Measurements from ENCODE around the gene SPRED3. TPM values are rescaled to one million over a fixed set of nuclear protein-coding genes. Genes with fewer than 3 reads are reported as not detected.

SPRED3 gene
- total and polyA plus RNA-seq, 9 of the 15 experiments (the other 6 are each of a cell fraction or from before 2014, with no cell fraction given), result 0.05 to 1.3 (median 0.36) TPM

DNA sequence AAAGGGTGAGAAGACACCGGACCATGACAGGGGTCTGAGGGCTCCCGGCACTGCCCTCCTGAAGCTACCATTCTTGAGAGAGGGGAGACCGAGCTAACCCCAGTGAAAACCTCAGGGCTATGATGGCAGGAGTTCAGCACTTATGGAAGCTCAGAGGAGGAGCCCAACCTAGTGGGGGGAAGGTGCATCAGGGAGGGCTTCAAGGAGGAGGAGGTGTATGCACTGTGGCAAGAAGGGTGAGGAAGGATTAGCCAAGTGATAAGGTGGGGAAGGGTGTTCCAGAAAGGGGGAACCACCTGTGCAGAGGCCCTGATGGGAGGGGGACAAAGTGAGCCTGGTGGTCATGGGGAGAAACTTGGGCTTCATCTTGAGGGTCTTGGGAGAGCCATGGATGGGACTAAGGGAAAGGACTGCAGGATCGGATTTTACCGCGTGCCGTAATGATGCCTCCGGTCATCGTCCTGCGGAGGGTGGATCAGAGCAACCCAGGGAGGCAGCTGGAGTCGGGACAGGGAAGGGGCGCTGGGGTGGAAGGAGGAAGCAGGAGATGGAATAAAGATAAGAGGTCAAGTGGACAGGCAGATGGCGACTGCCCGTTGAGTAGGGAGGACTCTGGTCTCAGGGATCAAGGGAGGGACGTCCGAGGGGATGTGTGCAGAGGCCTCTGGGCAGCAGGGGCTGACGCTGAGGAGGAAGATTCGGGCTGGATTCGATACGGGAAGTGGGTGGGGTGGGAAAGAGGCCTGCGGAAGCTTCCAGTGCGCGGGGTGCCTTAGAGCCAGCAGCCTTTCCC lies 27.5 kb upstream of the SPRED3 start (continued):
- TF ChIP-seq, protein P1, sequence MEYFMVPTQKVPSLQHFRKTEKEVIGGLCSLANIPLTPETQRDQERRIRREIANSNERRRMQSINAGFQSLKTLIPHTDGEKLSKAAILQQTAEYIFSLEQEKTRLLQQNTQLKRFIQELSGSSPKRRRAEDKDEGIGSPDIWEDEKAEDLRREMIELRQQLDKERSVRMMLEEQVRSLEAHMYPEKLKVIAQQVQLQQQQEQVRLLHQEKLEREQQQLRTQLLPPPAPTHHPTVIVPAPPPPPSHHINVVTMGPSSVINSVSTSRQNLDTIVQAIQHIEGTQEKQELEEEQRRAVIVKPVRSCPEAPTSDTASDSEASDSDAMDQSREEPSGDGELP (CRISPR knock-in tag; IDR thresholded peaks at IDR 0.05; ENCODE audit: borderline replicate concordance), result no peak
- TF ChIP-seq CBX1 (IDR thresholded peaks at IDR 0.05; ENCODE audit: low read depth), result 0 out of 2 replicates have a peak, but pooled peaks have one; percentile 29

DNA sequence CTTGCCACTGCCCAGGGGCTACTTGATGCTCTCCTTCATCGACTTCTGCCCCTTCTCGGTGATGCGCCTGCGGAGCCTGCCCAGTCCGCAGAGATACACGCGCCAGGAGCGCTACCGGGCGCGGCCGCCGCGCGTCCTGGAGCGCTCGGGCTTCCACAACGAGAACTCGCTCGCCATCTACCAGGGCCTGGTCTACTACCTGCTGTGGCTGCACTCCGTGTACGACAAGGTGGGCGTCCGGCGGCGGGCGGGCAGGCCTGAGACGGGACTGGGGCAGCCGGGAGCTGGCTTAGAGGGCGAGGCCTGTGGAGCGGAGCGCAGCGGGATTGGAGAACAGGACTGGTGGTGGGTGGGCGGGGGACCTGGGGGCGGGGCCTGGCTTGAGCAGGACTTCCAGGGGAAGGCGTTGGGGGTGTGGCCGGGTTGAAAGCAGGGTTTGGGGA lies 26.8 kb upstream of the SPRED3 start:
- Histone ChIP-seq H2AFZ (ENCODE audit: low read depth, low read length) (peak overlapping the region; percentile 98), H4K20me1 (replicated peaks; ENCODE audit: control insufficient read depth, insufficient read depth, low read length) (peaks cover 10% of the 10 kb centered on the region; the same call in 1 of the 2 replicates), H3K27me3 (ENCODE audit: control insufficient read depth in 2 of 2, insufficient read depth in 2 of 2, low read length in 2 of 2) (peaks cover 24 to 26% of the 10 kb centered on the region in 2 experiments), H3K36me3 (ENCODE audit: control insufficient read depth, insufficient read depth, low read length) (no peaks in the 10 kb centered on the region), H3K79me2 (ENCODE audit: control insufficient read depth, insufficient read depth, low read length) (no peaks in the 10 kb centered on the region), H3K9me1 (ENCODE audit: control insufficient read depth, insufficient read depth, low read length) (no peaks in the 10 kb centered on the region), H3K4me3 (peak overlapping the region; percentile 64), H3K4me2 (ENCODE audit: insufficient read depth, low read length) (peak overlapping the region; percentile 91), H3K27ac (ENCODE audit: extremely low read depth, low read depth, low read length) (no peak overlapping the region), H3K4me1 (replicated peaks in 1 of 2; ENCODE audit: control insufficient read depth in 2 of 2, insufficient read depth in 2 of 2, low read length in 2 of 2) (peaks cover 10 to 26% of the 10 kb centered on the region in 2 experiments; a peak in 4 of 5 replicates), H3K9ac (ENCODE audit: insufficient read depth in 1 of 2, low read depth in 2 of 2, low read length in 2 of 2) (peak overlapping the region in 1 of 2 experiments; percentile 88; a peak in 2 of 4 replicates), H3K9me3 (replicated peaks; ENCODE audit: control insufficient read depth, insufficient read depth, low read depth, low read length) (no peaks in the 10 kb centered on the region)
- WGBS (ENCODE audit: insufficient coverage, low coverage, missing lambda C conversion rate), result 2% methylated on average over 26 of the region's 37 CpGs
- in situ Hi-C loops (cut with MboI) (no loop called here), intact Hi-C loops (cut with micrococcal nuclease) (no loop called here)
- no TSS peak for BruUV-seq (replicated peaks)
- CTCF ChIA-PET (ENCODE audit: low intra/inter-chr PET ratio), result no interaction called here
- FAIRE-seq, result no peak
- peak; percentile 90 for ATAC-seq
- peak; percentile 91 to 92 (median 91) for DNase-seq (ENCODE audit: extremely low read depth in 1 of 4, low spot score in 3 of 4)
- POLR2A ChIA-PET, result interaction anchor here (0.6 to 1.9 kb wide), 5 partner anchors 8 to 159 kb away, joined by 3 to 8 read pairs (median 3); partner anchors contain the start of gene PSMD8
- TF ChIP-seq, protein P2, sequence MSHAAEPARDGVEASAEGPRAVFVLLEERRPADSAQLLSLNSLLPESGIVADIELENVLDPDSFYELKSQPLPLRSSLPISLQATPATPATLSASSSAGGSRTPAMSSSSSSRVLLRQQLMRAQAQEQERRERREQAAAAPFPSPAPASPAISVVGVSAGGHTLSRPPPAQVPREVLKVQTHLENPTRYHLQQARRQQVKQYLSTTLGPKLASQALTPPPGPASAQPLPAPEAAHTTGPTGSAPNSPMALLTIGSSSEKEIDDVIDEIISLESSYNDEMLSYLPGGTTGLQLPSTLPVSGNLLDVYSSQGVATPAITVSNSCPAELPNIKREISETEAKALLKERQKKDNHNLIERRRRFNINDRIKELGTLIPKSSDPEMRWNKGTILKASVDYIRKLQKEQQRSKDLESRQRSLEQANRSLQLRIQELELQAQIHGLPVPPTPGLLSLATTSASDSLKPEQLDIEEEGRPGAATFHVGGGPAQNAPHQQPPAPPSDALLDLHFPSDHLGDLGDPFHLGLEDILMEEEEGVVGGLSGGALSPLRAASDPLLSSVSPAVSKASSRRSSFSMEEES (CRISPR knock-in tag; IDR thresholded peaks at IDR 0.05), result no peak
- no peak for TF ChIP-seq NR3C1 (CRISPR knock-in tag; IDR thresholded peaks at IDR 0.05)
- peak; percentile 45 for TF ChIP-seq ZFX (CRISPR knock-in tag; IDR thresholded peaks at IDR 0.05)
- no peak for TF ChIP-seq POLR2AphosphoS2 (IDR thresholded peaks at IDR 0.05; ENCODE audit: low read length)
- TF ChIP-seq CREM (IDR thresholded peaks at IDR 0.05; ENCODE audit: low read depth), result 0 out of 2 replicates have a peak, but pooled peaks have one; percentile 14
- 0 out of 2 replicates have a peak, but pooled peaks have one; percentile 3 for TF ChIP-seq SMC3 (conservative IDR thresholded peaks at IDR 0.05; ENCODE audit: insufficient read depth, low read depth, low read length)
- TF ChIP-seq SAFB (IDR thresholded peaks at IDR 0.05; ENCODE audit: borderline replicate concordance, low read depth, low read length), result 0 out of 2 replicates have a peak, but pooled peaks have one; percentile 46
- TF ChIP-seq, protein P3, sequence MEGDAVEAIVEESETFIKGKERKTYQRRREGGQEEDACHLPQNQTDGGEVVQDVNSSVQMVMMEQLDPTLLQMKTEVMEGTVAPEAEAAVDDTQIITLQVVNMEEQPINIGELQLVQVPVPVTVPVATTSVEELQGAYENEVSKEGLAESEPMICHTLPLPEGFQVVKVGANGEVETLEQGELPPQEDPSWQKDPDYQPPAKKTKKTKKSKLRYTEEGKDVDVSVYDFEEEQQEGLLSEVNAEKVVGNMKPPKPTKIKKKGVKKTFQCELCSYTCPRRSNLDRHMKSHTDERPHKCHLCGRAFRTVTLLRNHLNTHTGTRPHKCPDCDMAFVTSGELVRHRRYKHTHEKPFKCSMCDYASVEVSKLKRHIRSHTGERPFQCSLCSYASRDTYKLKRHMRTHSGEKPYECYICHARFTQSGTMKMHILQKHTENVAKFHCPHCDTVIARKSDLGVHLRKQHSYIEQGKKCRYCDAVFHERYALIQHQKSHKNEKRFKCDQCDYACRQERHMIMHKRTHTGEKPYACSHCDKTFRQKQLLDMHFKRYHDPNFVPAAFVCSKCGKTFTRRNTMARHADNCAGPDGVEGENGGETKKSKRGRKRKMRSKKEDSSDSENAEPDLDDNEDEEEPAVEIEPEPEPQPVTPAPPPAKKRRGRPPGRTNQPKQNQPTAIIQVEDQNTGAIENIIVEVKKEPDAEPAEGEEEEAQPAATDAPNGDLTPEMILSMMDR (IDR thresholded peaks at IDR 0.05 in 2 of 3, conservative IDR thresholded peaks at IDR 0.05 in 1 of 3; ENCODE audit: insufficient read depth in 2 of 3, low read depth in 1 of 3, low read length in 3 of 3), result peak; percentile 3 to 54 (median 34); a peak in 2 of 6 replicates
- peak; percentile 30; the same call in 1 of the 2 replicates for TF ChIP-seq CXXC5 (CRISPR knock-in tag; IDR thresholded peaks at IDR 0.05)
- TF ChIP-seq, protein P4, sequence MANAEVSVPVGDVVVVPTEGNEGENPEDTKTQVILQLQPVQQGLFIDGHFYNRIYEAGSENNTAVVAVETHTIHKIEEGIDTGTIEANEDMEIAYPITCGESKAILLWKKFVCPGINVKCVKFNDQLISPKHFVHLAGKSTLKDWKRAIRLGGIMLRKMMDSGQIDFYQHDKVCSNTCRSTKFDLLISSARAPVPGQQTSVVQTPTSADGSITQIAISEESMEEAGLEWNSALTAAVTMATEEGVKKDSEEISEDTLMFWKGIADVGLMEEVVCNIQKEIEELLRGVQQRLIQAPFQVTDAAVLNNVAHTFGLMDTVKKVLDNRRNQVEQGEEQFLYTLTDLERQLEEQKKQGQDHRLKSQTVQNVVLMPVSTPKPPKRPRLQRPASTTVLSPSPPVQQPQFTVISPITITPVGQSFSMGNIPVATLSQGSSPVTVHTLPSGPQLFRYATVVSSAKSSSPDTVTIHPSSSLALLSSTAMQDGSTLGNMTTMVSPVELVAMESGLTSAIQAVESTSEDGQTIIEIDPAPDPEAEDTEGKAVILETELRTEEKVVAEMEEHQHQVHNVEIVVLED (CRISPR knock-in tag; IDR thresholded peaks at IDR 0.05), result no peak
- TF ChIP-seq U2AF2 (optimal IDR thresholded peaks at IDR 0.05; ENCODE audit: low read depth, low read length), result no peak
